ENCODE measurements around the gene SEC16A. TPM values are rescaled to one million over a fixed set of nuclear protein-coding genes. Genes with fewer than 3 reads are reported as not detected.

Gene SEC16A
- total and polyA plus RNA-seq, 3 donors from 2014 or later = 67.8 to 103 (median 90.4) TPM

DNA sequence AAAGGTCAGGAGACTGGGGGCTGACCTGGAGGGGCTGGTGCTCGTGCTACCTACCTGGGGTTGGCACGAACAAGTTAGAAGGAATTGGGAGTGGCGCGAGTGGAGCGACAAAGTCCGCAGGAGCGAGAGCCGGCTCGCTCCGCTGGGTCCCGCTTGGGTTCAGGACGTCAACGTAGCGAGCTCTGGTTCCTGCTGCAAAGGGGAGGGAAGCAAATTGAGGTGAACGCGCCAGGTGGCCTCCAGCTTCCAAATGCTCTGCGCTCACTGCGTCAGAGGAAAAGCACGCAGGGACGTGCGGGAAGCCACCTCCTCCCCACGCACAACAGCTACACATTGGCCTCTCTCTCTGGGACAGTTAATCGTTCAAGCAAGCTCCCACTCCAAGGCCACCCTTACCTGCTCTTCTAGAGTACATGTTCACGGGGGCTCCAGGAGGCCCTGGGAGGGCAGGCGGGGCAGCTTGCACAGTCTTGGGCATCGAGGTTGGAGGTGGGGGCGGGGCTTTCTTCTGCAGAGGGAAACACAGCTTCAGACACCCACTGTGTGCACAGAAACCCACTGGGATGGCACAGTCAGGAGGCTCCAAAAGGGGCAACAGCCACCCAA, 35.6 kb downstream of the SEC16A start:
- intact Hi-C loops (cut with DNase I; ENCODE audit: low total_unique reads) = no loop called here
- WGBS, 2 donors = 94% methylated on average over 18 to 27 of the region's 27 CpGs

GRCh38 chr9:136445799-136446198, 37.0 kb downstream of the SEC16A start:
- H3K27ac ChIP-seq = no peak overlapping the region
- peaks cover 3% of the 10 kb centered on the region for H3K36me3 ChIP-seq (ENCODE audit: low read depth, missing control alignments)
- H3K4me1 ChIP-seq = peaks cover 4% of the 10 kb centered on the region
- 90 to 91% methylated on average over 7 of the region's 7 CpGs for WGBS, 2 donors
- intact Hi-C loops (cut with DNase I; ENCODE audit: low total_unique reads) = no loop called here
- TF ChIP-seq, protein P1, sequence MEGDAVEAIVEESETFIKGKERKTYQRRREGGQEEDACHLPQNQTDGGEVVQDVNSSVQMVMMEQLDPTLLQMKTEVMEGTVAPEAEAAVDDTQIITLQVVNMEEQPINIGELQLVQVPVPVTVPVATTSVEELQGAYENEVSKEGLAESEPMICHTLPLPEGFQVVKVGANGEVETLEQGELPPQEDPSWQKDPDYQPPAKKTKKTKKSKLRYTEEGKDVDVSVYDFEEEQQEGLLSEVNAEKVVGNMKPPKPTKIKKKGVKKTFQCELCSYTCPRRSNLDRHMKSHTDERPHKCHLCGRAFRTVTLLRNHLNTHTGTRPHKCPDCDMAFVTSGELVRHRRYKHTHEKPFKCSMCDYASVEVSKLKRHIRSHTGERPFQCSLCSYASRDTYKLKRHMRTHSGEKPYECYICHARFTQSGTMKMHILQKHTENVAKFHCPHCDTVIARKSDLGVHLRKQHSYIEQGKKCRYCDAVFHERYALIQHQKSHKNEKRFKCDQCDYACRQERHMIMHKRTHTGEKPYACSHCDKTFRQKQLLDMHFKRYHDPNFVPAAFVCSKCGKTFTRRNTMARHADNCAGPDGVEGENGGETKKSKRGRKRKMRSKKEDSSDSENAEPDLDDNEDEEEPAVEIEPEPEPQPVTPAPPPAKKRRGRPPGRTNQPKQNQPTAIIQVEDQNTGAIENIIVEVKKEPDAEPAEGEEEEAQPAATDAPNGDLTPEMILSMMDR (IDR thresholded peaks at IDR 0.05) = no peak
- no peak for TF ChIP-seq POLR2A (IDR thresholded peaks at IDR 0.05)
- H3K27me3 ChIP-seq = no peaks in the 10 kb centered on the region
- no peak overlapping the region for H3K4me3 ChIP-seq
- DNase-seq = no peak
- no peaks in the 10 kb centered on the region for H3K9me3 ChIP-seq

More for the DNA sequence above, 35.6 kb downstream of the SEC16A start:
- Histone ChIP-seq H3K27ac (no peak overlapping the region), H3K9me3 (no peaks in the 10 kb centered on the region), H3K36me3 (ENCODE audit: low read depth, missing control alignments) (no peaks in the 10 kb centered on the region), H3K4me3 (no peak overlapping the region), H3K4me1 (peaks cover 4% of the 10 kb centered on the region), H3K27me3 (no peaks in the 10 kb centered on the region)
- DNase-seq = no peak
- TF ChIP-seq, protein P1 (IDR thresholded peaks at IDR 0.05) = no peak
- TF ChIP-seq POLR2A (IDR thresholded peaks at IDR 0.05) = no peak

GRCh38 chr9:136444102-136444501, 38.7 kb downstream of the SEC16A start:
- H3K27me3 ChIP-seq = no peaks in the 10 kb centered on the region
- no peak for DNase-seq
- intact Hi-C loops (cut with DNase I; ENCODE audit: low total_unique reads) = no loop called here
- WGBS, 2 donors = 94% methylated on average over 20 of the region's 20 CpGs
- no peaks in the 10 kb centered on the region for H3K9me3 ChIP-seq
- H3K4me1 ChIP-seq = peaks cover 14% of the 10 kb centered on the region
- peaks cover 3% of the 10 kb centered on the region for H3K36me3 ChIP-seq (ENCODE audit: low read depth, missing control alignments)
- H3K4me3 ChIP-seq = no peak overlapping the region
- H3K27ac ChIP-seq = no peak overlapping the region
- no peak for TF ChIP-seq POLR2A (IDR thresholded peaks at IDR 0.05)
- TF ChIP-seq, protein P1 (IDR thresholded peaks at IDR 0.05) = no peak

- Histone ChIP-seq H3K27ac (no peak overlapping the region), H3K9me3 (no peaks in the 10 kb centered on the region), H3K4me1 (peaks cover 14% of the 10 kb centered on the region), H3K27me3 (no peaks in the 10 kb centered on the region), H3K4me3 (no peak overlapping the region), H3K36me3 (ENCODE audit: low read depth, missing control alignments) (peaks cover 3% of the 10 kb centered on the region)
- 89 to 97% methylated on average over 6 to 7 of the region's 7 CpGs for WGBS, 2 donors
- no peak for TF ChIP-seq POLR2A (IDR thresholded peaks at IDR 0.05)
- TF ChIP-seq, protein P1 (IDR thresholded peaks at IDR 0.05) = no peak
- no peak for DNase-seq
- intact Hi-C loops (cut with DNase I; ENCODE audit: low total_unique reads) = no loop called here
Observed at GRCh38 chr9:136443687-136444086, 39.2 kb downstream of the SEC16A start.

- no peak overlapping the region for H3K4me3 ChIP-seq
- no peaks in the 10 kb centered on the region for H3K27me3 ChIP-seq
- 91 to 96% methylated on average over 15 of the region's 15 CpGs for WGBS, 2 donors
- H3K27ac ChIP-seq = no peak overlapping the region
- no peaks in the 10 kb centered on the region for H3K9me3 ChIP-seq
- DNase-seq = no peak
- H3K36me3 ChIP-seq (ENCODE audit: low read depth, missing control alignments) = peaks cover 3% of the 10 kb centered on the region
- intact Hi-C loops (cut with DNase I; ENCODE audit: low total_unique reads) = no loop called here
- TF ChIP-seq, protein P1 (IDR thresholded peaks at IDR 0.05) = no peak
- no peak for TF ChIP-seq POLR2A (IDR thresholded peaks at IDR 0.05)
- peaks cover 20% of the 10 kb centered on the region for H3K4me1 ChIP-seq
Observed at GRCh38 chr9:136443087-136443486, 39.8 kb downstream of the SEC16A start.
